Immature natural killer cell (primary cell): ENCODE results near the gene SSBP3. TPM values are rescaled to one million over a fixed set of nuclear protein-coding genes. Genes with fewer than 3 reads are reported as not detected.

Experiments used
- polyA plus RNA-seq, 3 donors: library from polyadenylated mRNA; unstranded; fragments of 300-500 nt; fragmentation: Illumina TruSeq; gene quantifications; one replicate each; pipeline ENCODE4 v1.2.3, GENCODE V29; 2021

SSBP3 gene
- polyA plus RNA-seq, 3 donors from 2014 or later = 19.8 to 30.1 (median 21.1) TPM

Other genes starting within 250 kb of the SSBP3 start
- gene CYB5RL, start 206.4 kb downstream of the SSBP3 start, polyA plus RNA-seq = 1 to 10 TPM; 1.5 to 3.6 (median 3.3) TPM
- gene MRPL37, start 206.2 kb downstream of the SSBP3 start, polyA plus RNA-seq = 10 to 100 TPM; 47.4 to 77.5 (median 52.3) TPM
- under 1 TPM in 2 of 3 donors, not detected in 1; 0.27 to 0.44 TPM for gene ACOT11, start 141.8 kb upstream of the SSBP3 start, polyA plus RNA-seq
- not detected for gene FAM151A, start 217.1 kb upstream of the SSBP3 start, polyA plus RNA-seq
- gene MROH7, start 235.4 kb upstream of the SSBP3 start, polyA plus RNA-seq = not detected